A549 (cell line): ENCODE measurements around the gene FGF14.

Experiments
- CEBPB ChIP-seq, 2 experiments: fragments of >200 bp in 1 of 2; sonication (Bioruptor Twin) in 1 of 2; formaldehyde crosslinking in 1 of 2; IDR thresholded peaks; 2 replicates each; pipeline ENCODE4 v1.6.1; 2012 to 2016
- CTCF ChIP-seq: fragments of >200 bp; sonication (Bioruptor Twin); formaldehyde crosslinking; IDR thresholded peaks from 3 replicates; pipeline ENCODE4 v1.5.1; 2016
- EP300 ChIP-seq, 2 experiments: fragments of >200 bp; sonication (Bioruptor Twin); formaldehyde crosslinking; IDR thresholded peaks; 2 replicates in 1 of 2; 3 replicates in 1 of 2; pipeline ENCODE4 v1.6.1; 2016 to 2017
- JUN ChIP-seq, 2 experiments: fragments of >200 bp; sonication (Bioruptor Twin); formaldehyde crosslinking; IDR thresholded peaks; 2 replicates in 1 of 2; 3 replicates in 1 of 2; pipeline ENCODE4 v1.6.1; 2016 to 2017
- JUNB ChIP-seq: fragments of >200 bp; sonication (Bioruptor Twin); formaldehyde crosslinking; IDR thresholded peaks from 2 replicates; pipeline ENCODE4 v1.6.1; 2016
- MAFK ChIP-seq: fragments of 450-650 bp; IDR thresholded peaks from 2 replicates; pipeline ENCODE4 v1.6.1; 2014; ENCODE audit not compliant: partially characterized antibody
- REST ChIP-seq: fragments of 200-600 bp; sonication (generic); IDR thresholded peaks from 2 replicates; pipeline ENCODE4 v1.6.1; 2016; ENCODE audit warnings: antibody characterized with exemption, mild to moderate bottlenecking, moderate library complexity
- USF2 ChIP-seq: fragments of 450-650 bp; IDR thresholded peaks from 2 replicates; pipeline ENCODE4 v1.6.1; 2014; ENCODE audit warnings: antibody characterized with exemption

GRCh38 chr13:102227741-102228140 is 174.1 kb downstream of the FGF14 start:
- no peak for TF ChIP-seq CTCF
- no peak for TF ChIP-seq EP300 (IDR thresholded peaks at IDR 0.05)
- no peak for TF ChIP-seq JUNB
- no peak for TF ChIP-seq MAFK
- TF ChIP-seq USF2, result no peak
- no peak for TF ChIP-seq CEBPB (IDR thresholded peaks at IDR 0.05)
- no peak for TF ChIP-seq REST
- no peak for TF ChIP-seq JUN (IDR thresholded peaks at IDR 0.05)
